H1 (cell line): Measurements from ENCODE around the gene CDT1.

ENCODE experiments used
- EP300 ChIP-seq, 2 experiments: IDR thresholded peaks; 1 replicate in 1 of 2; 2 replicates in 1 of 2; pipeline ENCODE4 v1.6.1; 2011 to 2012; ENCODE audit warnings: low read depth in 2 of 2, low read length in 2 of 2, mild to moderate bottlenecking in 2 of 2, borderline replicate concordance in 1 of 2, inconsistent platforms in 1 of 2, moderate library complexity in 1 of 2
- EZH2 ChIP-seq: fragments of 200-600 bp; sonication (generic); IDR thresholded peaks from 2 replicates; pipeline ENCODE4 v1.7.1; 2012; ENCODE audit warnings: low read depth, mild to moderate bottlenecking, moderate library complexity, low read length, inconsistent platforms; ENCODE audit not compliant: severe bottlenecking
- JUN ChIP-seq: IDR thresholded peaks from 2 replicates; pipeline ENCODE4 v1.6.1; 2011; ENCODE audit warnings: low read depth, mild to moderate bottlenecking, improper control_type of control experiment, low read length
- KDM5A ChIP-seq: fragments of 200-600 bp; IDR thresholded peaks from 2 replicates; pipeline ENCODE4 v1.7.1; 2012; ENCODE audit warnings: mild to moderate bottlenecking, low read length, inconsistent platforms, mixed read lengths
- NRF1 ChIP-seq: IDR thresholded peaks from 2 replicates; pipeline ENCODE4 v1.6.1; 2011; ENCODE audit warnings: mild to moderate bottlenecking, low read depth, low read length, improper control_type of control experiment
- POLR2A ChIP-seq, 2 experiments: IDR thresholded peaks; 1 replicate in 1 of 2; 2 replicates in 1 of 2; pipeline ENCODE4 v1.6.1; 2011; ENCODE audit warnings: low read depth in 2 of 2, low read length in 2 of 2, mild to moderate bottlenecking in 2 of 2; ENCODE audit errors: control extremely low read depth in 1 of 2
- POLR2AphosphoS5 ChIP-seq: IDR thresholded peaks from 2 replicates; pipeline ENCODE4 v1.6.1; 2011; ENCODE audit warnings: low read depth, low read length
- SP2 ChIP-seq: IDR thresholded peaks from 2 replicates; pipeline ENCODE4 v1.6.1; 2012; ENCODE audit warnings: mild to moderate bottlenecking, low read length, inconsistent platforms
- TBP ChIP-seq: IDR thresholded peaks from 2 replicates; pipeline ENCODE4 v1.6.1; 2011; ENCODE audit warnings: low read depth, low read length, improper control_type of control experiment
- TF ChIP-seq, protein P1 (sequence below): IDR thresholded peaks from 2 replicates; pipeline ENCODE4 v1.6.1; 2012; ENCODE audit warnings: inconsistent platforms
- TF ChIP-seq, protein P2 (sequence below), 3 experiments: IDR thresholded peaks; 1 replicate in 2 of 3; 2 replicates in 1 of 3; pipeline versions ENCODE4 v1.5.1 to v1.6.1; 2011; ENCODE audit warnings: low read length in 3 of 3, mild to moderate bottlenecking in 3 of 3, inconsistent platforms in 2 of 3, low read depth in 1 of 3, moderate library complexity in 1 of 3; ENCODE audit not compliant: insufficient read depth in 1 of 3; ENCODE audit errors: control extremely low read depth in 1 of 3
- TF ChIP-seq, protein P3 (sequence below): IDR thresholded peaks from 2 replicates; pipeline ENCODE4 v1.6.1; 2011; ENCODE audit warnings: low read length, improper control_type of control experiment

- no peak for TF ChIP-seq KDM5A
- TF ChIP-seq, protein P1, sequence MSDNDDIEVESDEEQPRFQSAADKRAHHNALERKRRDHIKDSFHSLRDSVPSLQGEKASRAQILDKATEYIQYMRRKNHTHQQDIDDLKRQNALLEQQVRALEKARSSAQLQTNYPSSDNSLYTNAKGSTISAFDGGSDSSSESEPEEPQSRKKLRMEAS = no peak
- TF ChIP-seq EZH2 = no peak
- TF ChIP-seq JUN = no peak
- no peak for TF ChIP-seq TBP
- TF ChIP-seq SP2 = no peak
- TF ChIP-seq, protein P2, sequence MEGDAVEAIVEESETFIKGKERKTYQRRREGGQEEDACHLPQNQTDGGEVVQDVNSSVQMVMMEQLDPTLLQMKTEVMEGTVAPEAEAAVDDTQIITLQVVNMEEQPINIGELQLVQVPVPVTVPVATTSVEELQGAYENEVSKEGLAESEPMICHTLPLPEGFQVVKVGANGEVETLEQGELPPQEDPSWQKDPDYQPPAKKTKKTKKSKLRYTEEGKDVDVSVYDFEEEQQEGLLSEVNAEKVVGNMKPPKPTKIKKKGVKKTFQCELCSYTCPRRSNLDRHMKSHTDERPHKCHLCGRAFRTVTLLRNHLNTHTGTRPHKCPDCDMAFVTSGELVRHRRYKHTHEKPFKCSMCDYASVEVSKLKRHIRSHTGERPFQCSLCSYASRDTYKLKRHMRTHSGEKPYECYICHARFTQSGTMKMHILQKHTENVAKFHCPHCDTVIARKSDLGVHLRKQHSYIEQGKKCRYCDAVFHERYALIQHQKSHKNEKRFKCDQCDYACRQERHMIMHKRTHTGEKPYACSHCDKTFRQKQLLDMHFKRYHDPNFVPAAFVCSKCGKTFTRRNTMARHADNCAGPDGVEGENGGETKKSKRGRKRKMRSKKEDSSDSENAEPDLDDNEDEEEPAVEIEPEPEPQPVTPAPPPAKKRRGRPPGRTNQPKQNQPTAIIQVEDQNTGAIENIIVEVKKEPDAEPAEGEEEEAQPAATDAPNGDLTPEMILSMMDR (IDR thresholded peaks at IDR 0.05; ENCODE audit: control extremely low read depth in 1 of 3, insufficient read depth in 1 of 3, low read depth in 1 of 3, low read length in 3 of 3) = no peak
- TF ChIP-seq, protein P3, sequence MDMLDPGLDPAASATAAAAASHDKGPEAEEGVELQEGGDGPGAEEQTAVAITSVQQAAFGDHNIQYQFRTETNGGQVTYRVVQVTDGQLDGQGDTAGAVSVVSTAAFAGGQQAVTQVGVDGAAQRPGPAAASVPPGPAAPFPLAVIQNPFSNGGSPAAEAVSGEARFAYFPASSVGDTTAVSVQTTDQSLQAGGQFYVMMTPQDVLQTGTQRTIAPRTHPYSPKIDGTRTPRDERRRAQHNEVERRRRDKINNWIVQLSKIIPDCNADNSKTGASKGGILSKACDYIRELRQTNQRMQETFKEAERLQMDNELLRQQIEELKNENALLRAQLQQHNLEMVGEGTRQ = no peak
- no peak for TF ChIP-seq POLR2AphosphoS5
- TF ChIP-seq NRF1 = no peak
- TF ChIP-seq EP300 (IDR thresholded peaks at IDR 0.05; ENCODE audit: borderline replicate concordance in 1 of 2, low read depth in 2 of 2, low read length in 2 of 2) = no peak
- TF ChIP-seq POLR2A (IDR thresholded peaks at IDR 0.05; ENCODE audit: control extremely low read depth in 1 of 2, low read depth in 2 of 2, low read length in 2 of 2) = no peak
Observed at GRCh38 chr16:88764080-88764479, 39.5 kb upstream of the CDT1 start.
